G401 (cell line): Measurements from ENCODE around the gene TPD52L1. TPM values are rescaled to one million over a fixed set of nuclear protein-coding genes. Genes with fewer than 3 reads are reported as not detected.
A peak's percentile ranks its signal among the peaks of the same experiment; 100 is the strongest.
"Not testable (repeated sequence)": the region's sequence is repeated elsewhere in the genome, so short reads cannot be mapped to it uniquely, and the experiment has no call there.

ENCODE experiments used
- DNase-seq: peaks from one replicate; pipeline ENCODE4 v3.0.0-alpha.2; 2015; ENCODE audit warnings: low spot score
- in situ Hi-C: cut with HindIII; loops from 2 replicates; pipeline ENCODE4 v1.10.0; 2016; ENCODE audit warnings: low sequenced_read_pairs, mixed read lengths
- total RNA-seq: library from RNA; depleted of rRNA; stranded (reverse); fragments of >200 nt; shearing (Covaris generic); gene quantifications from 2 replicates; pipeline ENCODE4 v1.2.3, GENCODE V29; 2014

The TPD52L1 gene
- total RNA-seq, 1 experiment from 2014 or later, result 248 TPM

DNA sequence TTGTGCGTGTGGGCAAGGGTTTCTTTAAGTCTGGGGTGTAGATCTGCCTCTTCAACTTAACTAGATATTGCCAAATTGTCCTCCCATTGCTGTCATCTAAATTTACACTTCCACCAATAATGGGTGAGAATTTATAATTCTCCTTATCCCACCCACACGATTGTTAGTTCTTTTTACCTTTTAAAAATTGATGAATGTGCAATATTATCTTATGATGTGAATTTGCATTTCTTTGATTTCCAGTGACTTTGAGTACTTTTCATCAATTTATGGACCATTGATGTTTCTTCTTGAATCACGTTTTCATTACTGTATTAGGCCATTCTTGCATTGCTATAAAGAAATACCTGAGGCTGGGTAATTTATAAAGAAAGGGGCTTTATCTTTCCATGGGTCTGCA lies 17.2 kb upstream of the TPD52L1 start:
- in situ Hi-C loops, result no loop called here
- no peak for DNase-seq

DNA sequence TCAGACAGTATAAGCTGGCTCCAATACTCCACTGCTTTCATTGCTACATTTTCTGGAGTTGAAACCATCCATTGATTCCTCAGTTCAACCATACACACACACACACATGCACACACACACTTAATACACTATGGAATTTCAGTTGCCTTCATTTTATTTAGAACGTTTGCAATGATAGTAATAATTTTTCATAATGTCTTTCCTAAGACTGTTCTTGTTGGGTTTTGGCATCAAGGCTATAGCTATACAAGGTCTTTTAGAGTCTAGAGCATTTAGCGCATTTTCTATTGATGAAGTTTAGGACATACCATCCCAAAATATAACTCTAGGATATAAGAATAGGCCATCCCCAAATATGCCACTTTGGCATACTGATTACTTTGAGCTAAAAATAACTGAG lies 15.5 kb upstream of the TPD52L1 start:
- in situ Hi-C loops, result no loop called here
- no peak for DNase-seq

GRCh38 chr6:125140808-125141207 lies 12.8 kb upstream of the TPD52L1 start:
- DNase-seq, result no peak
- in situ Hi-C loops, result no loop called here

GRCh38 chr6:125142618-125143017 lies 11.0 kb upstream of the TPD52L1 start:
- in situ Hi-C loops, result no loop called here
- no peak for DNase-seq

DNA sequence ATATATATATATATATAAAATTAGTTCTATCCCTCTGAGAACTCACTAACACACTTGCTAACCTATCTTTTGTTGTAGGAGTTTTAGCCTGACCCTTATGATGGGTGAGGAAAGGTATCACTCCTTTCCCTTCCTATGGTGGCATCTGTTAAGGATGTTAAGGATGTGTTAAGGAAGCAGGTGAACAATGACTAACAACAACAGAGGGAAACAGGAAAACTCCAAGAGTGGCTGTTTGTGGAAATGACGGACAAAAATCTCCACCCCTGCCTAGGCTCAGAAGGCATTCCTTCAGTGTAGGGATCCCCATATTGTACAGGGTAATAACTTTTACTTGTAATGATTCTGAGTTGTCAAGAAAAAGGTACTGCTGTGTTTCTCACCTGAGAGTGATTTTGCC lies 8.8 kb upstream of the TPD52L1 start:
- in situ Hi-C loops, result no loop called here
- no peak for DNase-seq

DNA sequence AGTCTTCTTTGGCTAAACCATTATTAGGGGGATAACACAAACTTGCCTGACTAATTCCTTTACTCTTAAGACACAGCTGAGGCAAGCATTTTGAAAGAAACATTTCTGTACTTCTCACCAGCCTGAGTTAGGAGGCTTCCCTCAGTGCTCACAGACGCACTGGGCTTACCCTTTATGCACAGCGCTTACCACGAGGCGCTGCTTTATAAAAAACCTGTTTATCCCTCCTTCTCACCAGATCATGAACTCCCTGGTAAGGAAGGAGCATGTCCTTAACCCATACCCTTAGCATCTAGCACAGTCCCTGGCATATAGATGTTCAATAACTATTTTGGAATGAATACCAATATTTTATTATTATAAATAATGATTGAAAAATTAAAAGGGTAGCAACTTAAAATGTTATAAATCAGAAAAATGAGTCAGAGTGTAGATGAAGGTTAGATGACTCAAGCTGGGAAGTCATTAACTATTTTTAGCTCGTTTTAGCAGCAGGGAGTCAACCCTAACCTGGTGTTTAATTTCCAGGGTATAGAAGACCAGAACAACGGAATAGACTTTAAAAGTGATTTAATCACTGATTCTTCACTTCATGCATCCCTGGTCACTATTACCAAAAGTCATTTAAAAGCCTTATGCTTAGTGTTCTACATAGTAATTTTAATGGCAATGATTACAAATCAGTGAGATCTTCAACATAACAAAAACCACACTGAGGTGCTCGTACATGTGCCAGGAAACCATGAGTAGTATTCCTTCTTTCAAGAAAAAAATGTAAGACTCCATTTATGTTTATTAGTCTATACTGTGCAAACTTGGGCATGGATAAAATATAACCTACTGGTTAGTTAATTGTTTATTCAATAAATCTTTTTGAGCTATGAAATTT lies 4.1 kb upstream of the TPD52L1 start:
- in situ Hi-C loops, result no loop called here
- DNase-seq, result no peak

DNA sequence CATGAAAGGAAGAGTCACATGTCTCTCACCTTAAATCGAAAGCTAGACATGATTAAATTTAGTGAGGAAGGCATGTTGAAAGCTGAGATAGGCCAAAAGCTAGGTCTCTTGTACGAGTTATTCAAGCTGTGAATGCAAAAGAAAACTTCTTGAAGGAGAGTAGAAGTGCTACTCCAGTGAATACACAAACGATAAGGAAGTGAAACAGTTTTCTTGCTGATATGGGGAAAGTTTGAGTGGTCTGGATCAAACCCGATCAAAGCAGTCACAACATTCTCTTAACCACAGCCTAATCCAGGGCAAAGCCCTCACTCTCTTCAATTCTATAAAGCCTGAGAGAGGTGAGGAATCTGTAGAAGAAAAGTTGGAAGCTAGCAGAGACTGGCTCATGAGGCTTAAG lies 1.9 kb upstream of the TPD52L1 start:
- no peak for DNase-seq
- in situ Hi-C loops, result no loop called here

DNA sequence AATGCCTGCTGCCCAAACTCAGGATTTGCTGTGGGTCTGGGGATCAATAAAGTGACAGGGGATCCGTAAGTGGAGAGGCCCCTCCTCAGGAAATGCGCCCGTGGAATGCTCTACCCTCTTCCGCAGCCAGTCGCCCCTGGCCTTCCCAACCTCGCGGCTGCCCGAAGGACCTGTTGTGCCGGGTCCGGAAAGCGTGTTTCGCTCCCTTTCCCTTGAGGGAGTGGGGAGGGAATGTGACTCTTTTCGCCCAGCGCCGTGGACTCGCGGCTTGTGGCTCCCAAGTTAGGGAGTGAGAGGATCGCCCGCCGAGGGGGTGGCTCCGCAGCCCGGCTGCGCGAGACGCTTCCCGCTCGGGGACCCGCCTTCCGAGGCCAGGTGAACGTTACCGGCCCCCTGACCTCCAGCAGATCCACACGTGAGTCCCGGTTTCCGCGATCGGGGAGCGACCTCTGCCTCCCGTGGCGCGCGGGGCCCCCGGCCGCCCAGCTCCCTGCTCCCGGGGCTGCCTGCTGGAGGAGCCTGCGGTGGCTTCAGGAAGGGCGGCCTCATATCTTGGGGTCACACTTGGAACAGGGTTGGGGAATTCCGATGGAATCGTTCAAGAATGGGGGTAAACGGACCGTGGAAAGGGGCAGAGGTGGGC lies 666 bp downstream of the TPD52L1 start:
- in situ Hi-C loops, result no loop called here
- no peak for DNase-seq

DNA sequence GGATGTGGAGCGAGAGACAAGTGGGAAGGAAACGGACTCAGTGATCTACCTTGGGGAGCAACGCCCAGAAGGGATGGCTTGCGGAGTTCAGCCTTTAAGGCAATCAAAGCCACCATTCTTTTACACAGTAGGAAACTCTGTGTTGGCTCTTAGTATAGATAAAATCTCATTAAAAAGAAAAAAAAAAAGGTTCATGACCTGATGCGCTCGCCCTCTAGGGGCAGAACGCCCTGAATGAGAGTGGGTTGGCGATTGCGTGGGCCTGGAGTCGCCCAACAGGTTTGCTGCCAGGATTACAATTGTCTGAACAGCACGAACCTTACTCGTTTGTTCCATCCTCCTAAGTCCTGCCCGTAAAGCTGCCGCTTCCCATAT lies 1.2 kb downstream of the TPD52L1 start:
- peak; percentile 8 for DNase-seq
- in situ Hi-C loops, result no loop called here

DNA sequence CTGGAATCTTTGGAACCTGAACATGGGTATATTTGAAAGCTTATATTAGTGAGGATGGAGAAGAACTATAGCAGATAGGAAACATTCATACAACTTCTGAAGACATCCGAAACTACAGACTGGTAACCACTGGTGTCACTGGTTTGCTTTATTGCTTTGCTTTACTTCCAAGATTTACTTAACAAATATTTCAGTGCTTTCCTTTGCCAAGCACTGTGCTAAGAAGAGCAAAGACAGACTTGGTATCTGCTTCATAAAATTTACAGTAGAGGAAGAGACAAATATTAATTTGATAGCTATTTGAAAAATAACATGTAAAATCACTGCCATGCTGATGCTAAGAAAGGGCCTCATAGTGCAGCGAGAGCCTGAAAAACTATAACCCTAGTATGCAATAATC lies 1.8 kb downstream of the TPD52L1 start:
- in situ Hi-C loops, result no loop called here
- peak; percentile 16 for DNase-seq

DNA sequence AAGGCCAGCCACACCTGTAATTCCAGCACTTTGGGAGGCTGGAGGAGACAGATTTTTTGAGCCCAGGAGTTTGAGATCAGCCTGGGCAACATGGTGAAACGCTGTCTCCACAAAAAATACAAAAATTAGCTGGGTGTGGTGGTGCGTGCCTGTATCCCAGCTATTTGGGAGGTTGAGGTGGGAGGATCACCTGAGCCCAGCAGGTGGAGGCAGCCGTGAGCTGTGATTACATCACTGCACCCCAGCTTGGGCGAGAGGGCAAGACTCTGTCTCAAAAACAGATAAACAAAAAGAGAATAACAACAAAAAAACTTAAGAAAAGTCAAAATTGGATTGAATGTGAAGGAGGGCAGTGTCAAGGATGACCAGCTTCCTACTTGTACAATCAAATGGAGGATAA lies 2.9 kb downstream of the TPD52L1 start:
- DNase-seq, result no peak
- in situ Hi-C loops, result no loop called here

DNA sequence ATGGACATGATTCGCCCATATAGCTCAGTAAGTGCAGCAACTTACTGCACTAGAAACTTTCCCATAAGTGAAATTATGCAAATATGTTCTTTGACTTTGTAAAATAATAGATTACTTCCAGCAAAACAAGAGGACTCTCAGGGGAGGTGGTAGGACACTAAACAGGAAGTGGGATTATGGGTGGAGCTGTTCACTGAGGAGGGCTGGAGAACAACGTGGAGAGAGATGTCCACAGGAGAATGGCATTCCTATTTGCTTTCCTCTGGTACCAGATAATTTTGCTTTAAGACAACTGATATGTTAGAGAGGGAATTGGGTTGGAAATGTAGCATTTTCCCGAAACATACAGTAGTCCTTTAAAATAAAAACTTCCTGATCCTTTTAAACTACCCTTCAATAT lies 3.7 kb downstream of the TPD52L1 start:
- in situ Hi-C loops, result no loop called here
- no peak for DNase-seq

GRCh38 chr6:125157725-125158124 lies 4.2 kb downstream of the TPD52L1 start:
- no peak for DNase-seq
- in situ Hi-C loops, result no loop called here

GRCh38 chr6:125163339-125163738 lies 9.8 kb downstream of the TPD52L1 start:
- in situ Hi-C loops, result not testable (repeated sequence)

DNA sequence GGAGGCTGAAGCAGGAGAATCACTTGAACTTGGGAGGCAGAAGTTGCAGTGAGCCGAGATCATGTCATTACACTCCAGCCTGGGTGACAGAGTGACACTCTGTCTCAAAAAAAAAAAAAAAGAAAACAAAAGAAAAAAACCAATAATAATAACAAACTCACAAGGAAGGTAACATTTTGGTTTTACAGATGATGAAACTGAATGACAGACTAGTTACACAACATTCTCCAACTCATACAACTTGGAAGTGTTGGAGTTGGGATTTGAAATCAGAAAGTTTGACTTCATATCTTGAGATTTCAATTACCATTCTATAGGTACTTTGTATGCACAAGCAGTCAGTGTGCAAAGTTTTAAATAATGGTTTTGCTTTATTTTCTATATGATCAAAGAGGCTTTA lies 10.2 kb downstream of the TPD52L1 start:
- DNase-seq, result no peak
- in situ Hi-C loops, result no loop called here

More at GRCh38 chr6:125163339-125163738, 9.8 kb downstream of the TPD52L1 start:
- not testable (repeated sequence) for DNase-seq

- in situ Hi-C loops, result no loop called here
- no peak for DNase-seq
Observed at GRCh38 chr6:125164696-125165095, 11.1 kb downstream of the TPD52L1 start.

GRCh38 chr6:125165256-125165655 lies 11.7 kb downstream of the TPD52L1 start:
- in situ Hi-C loops, result no loop called here
- no peak for DNase-seq

DNA sequence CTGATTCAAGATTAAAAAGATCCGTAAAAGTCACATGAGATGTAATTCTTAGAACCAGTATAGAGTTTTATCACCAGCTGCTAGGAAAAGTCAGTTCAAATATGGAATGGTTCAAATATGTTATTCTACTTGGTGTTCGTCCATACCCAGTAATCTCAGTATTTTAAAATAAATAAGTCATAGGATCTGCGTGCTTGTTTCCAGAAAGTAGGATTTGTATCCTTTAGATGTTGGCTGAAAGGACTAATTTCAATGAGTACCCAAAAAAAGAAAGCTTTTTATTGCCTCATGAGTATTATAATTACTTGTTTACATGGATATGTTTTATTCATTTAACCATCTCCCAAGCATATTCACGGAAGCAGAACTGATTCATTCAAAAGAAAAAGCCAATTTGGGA lies 12.2 kb downstream of the TPD52L1 start:
- DNase-seq, result no peak
- in situ Hi-C loops, result no loop called here

GRCh38 chr6:125166711-125167110 lies 13.1 kb downstream of the TPD52L1 start:
- in situ Hi-C loops, result no loop called here

GRCh38 chr6:125167579-125167978 lies 14.0 kb downstream of the TPD52L1 start:
- in situ Hi-C loops, result no loop called here
- no peak for DNase-seq

More at GRCh38 chr6:125166711-125167110, 13.1 kb downstream of the TPD52L1 start:
- DNase-seq, result no peak

DNA sequence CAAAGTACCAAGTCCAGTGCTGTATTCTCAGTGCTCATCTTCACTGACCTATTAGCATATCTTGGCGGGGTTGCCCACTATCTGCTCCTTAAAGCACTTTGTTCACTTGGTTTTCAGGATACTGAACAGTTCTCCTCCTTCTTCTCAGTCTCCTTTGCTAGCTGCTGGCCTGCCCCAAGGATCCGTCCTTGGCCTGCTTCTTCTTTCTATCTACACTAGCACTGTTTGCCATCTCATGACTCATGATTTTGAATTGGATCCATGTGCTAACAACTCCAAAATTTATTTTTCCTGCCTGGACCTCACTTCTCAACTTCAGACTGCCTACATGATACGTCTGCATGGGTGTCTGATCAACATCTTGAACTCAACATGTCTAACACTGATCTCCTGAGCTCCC lies 15.5 kb downstream of the TPD52L1 start:
- in situ Hi-C loops, result no loop called here
- no peak for DNase-seq
